Measurements from ENCODE around the gene IL1R2.

The IL1R2 gene

GRCh38 chr2:102018823-102019445, 27.2 kb downstream of the IL1R2 start:
- no peak for DNase-seq (ENCODE audit: low read depth in 1 of 2, low spot score in 1 of 2)

- peak; percentile 85 to 86 for DNase-seq (ENCODE audit: low read depth in 1 of 2, low spot score in 1 of 2)
These were observed 28.9 kb downstream of the IL1R2 start for GRCh38 chr2:102020596-102021170.

- DNase-seq (ENCODE audit: low read depth in 1 of 2, low spot score in 1 of 2) = no peak
These were observed 30.0 kb downstream of the IL1R2 start for GRCh38 chr2:102021779-102022178.

GRCh38 chr2:102022884-102023539, 31.3 kb downstream of the IL1R2 start:
- DNase-seq (ENCODE audit: low read depth in 1 of 2, low spot score in 1 of 2) = no peak

- no peak for DNase-seq (ENCODE audit: low read depth in 1 of 2, low spot score in 1 of 2)
These were observed 32.6 kb downstream of the IL1R2 start for GRCh38 chr2:102024410-102024809.

- no peak for DNase-seq (ENCODE audit: low read depth in 1 of 2, low spot score in 1 of 2)
These were observed 33.3 kb downstream of the IL1R2 start for GRCh38 chr2:102025016-102025501.

GRCh38 chr2:102025583-102026267, 34.0 kb downstream of the IL1R2 start:
- no peak for DNase-seq (ENCODE audit: low read depth in 1 of 2, low spot score in 1 of 2)

- DNase-seq (ENCODE audit: low read depth in 1 of 2, low spot score in 1 of 2) = no peak
These were observed 35.5 kb downstream of the IL1R2 start for GRCh38 chr2:102027036-102027980.

GRCh38 chr2:102028470-102028869, 36.7 kb downstream of the IL1R2 start:
- DNase-seq (ENCODE audit: low read depth in 1 of 2, low spot score in 1 of 2) = no peak

GRCh38 chr2:102029405-102029804, 37.6 kb downstream of the IL1R2 start:
- no peak for DNase-seq (ENCODE audit: low read depth in 1 of 2, low spot score in 1 of 2)

- no peak for DNase-seq (ENCODE audit: low read depth in 1 of 2, low spot score in 1 of 2)
These were observed 38.2 kb downstream of the IL1R2 start for GRCh38 chr2:102029952-102030351.

GRCh38 chr2:102030502-102030854, 38.7 kb downstream of the IL1R2 start:
- DNase-seq (ENCODE audit: low read depth in 1 of 2, low spot score in 1 of 2) = no peak

GRCh38 chr2:102030855-102031527, 39.2 kb downstream of the IL1R2 start:
- no peak for DNase-seq (ENCODE audit: low read depth in 1 of 2, low spot score in 1 of 2)

GRCh38 chr2:102032368-102033030, 40.7 kb downstream of the IL1R2 start:
- no peak for DNase-seq (ENCODE audit: low read depth in 1 of 2, low spot score in 1 of 2)

GRCh38 chr2:102033031-102033749, 41.4 kb downstream of the IL1R2 start:
- no peak for DNase-seq (ENCODE audit: low read depth in 1 of 2, low spot score in 1 of 2)

GRCh38 chr2:102033750-102034682, 42.3 kb downstream of the IL1R2 start:
- no peak for DNase-seq (ENCODE audit: low read depth in 1 of 2, low spot score in 1 of 2)

- no peak for DNase-seq (ENCODE audit: low read depth in 1 of 2, low spot score in 1 of 2)
These were observed 43.2 kb downstream of the IL1R2 start for GRCh38 chr2:102034683-102035548.

All from activated CD4-positive, alpha-beta T cell treated with anti-CD3 and anti-CD28 coated beads, Interleukin-2, amount 50 U/mL, for 24 hours (primary cell).